Activated gamma-delta T cell treated with anti-CD3 and anti-CD28 coated beads, Interleukin-2, amount 50 U/mL, for 16 hours (primary cell): ENCODE measurements around the gene SLC9C2.
"Not testable (repeated sequence)": the region's sequence is repeated elsewhere in the genome, so short reads cannot be mapped to it uniquely, and the experiment has no call there.

ENCODE experiments used
- DNase-seq: peaks from one replicate; pipeline ENCODE4 v3.0.0-alpha.2; 2020; ENCODE audit warnings: low read depth

SLC9C2 gene

DNA sequence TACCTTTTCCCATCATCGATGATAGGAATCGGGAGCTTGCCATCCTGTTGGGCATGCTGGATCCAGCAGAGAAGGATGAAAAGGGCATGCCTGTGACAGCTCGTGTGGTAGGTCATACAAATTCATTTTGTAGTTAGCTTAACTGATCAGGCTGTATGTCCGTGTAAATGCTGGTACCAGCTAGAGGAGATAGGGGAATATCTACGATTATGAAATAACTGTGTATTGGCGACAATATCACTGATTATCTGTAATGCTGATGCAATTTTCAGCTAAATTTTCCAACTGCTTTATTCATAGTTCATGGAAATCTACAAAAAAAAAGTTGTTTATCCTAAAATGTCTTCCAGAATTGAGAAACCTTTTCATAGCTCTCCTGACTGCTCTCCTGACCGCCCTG is 117.5 kb downstream of the SLC9C2 start:
- DNase-seq: no peak

- DNase-seq: no peak
These were observed 118.6 kb downstream of the SLC9C2 start for GRCh38 chr1:173484276-173484675.

- no peak for DNase-seq
These were observed 120.2 kb downstream of the SLC9C2 start for GRCh38 chr1:173482683-173483082.

DNA sequence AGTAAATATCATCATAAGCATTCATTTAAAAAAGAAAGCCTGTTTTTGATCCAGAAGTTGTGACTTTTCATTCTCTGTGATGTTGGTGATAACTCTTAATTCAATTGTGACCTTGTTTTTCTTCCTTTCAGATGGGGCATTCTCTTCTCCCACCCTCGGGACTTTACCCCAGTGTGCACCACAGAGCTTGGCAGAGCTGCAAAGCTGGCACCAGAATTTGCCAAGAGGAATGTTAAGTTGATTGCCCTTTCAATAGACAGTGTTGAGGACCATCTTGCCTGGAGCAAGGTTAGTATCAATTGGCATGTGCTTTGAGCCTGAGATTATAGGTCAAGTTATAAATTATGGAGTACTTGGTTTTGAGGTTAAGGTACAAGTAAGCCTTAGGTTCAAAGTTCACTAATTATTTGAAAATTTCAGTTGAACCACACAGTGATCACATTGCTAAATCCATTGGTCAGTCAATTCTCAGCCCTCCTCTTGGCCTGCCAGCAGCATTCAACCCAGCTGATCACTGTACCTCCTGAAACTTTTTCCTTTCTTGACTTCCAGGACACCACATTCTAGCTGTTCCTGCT is 121.6 kb downstream of the SLC9C2 start:
- no peak for DNase-seq

- no peak for DNase-seq
These were observed 123.2 kb downstream of the SLC9C2 start for GRCh38 chr1:173479649-173480048.

GRCh38 chr1:173478094-173478674 is 124.7 kb downstream of the SLC9C2 start:
- no peak for DNase-seq

- DNase-seq: no peak
These were observed 125.4 kb downstream of the SLC9C2 start, which contains the start of gene PRDX6 for GRCh38 chr1:173477286-173478093. TSS of gene PRDX6 (plus strand) at chr1:173477335. CDS start at chr1:173477398, 63 bp downstream.

DNA sequence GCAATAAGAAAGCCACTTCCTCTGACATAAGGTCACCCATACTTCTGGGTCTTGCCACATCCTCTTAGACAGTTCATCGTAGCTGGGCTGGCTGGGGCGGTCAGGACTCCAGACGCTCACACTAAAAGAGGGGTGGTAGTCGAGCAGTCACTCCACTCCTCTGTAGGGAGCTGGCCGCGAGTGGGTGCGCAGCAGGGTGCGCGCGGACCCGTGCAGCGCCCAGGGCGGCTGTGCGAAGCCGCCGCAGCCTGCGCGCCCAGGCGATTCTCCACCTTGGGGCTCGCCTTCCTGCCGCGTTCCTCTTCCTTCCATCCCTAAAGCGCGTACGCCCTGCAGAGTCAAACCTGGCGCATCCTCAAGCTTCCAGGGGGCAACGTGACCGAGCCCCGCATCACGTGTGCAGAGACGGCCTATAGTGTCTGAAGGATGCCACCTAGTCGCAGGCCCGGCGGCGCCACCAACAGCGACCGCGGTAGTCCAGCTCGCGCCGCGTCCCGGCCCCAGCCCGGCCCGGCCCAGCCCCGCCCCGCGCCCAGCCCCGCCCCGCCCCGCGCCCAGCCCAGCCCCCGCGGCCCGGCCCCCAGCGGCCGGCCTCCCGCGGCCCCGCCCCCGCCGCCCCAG is 126.1 kb downstream of the SLC9C2 start:
- peak; percentile 72 for DNase-seq

GRCh38 chr1:173476197-173476664 is 126.6 kb downstream of the SLC9C2 start:
- DNase-seq: no peak

- DNase-seq: no peak
These were observed 127.2 kb downstream of the SLC9C2 start for GRCh38 chr1:173475564-173476196.

GRCh38 chr1:173474780-173475421 is 128.0 kb downstream of the SLC9C2 start:
- not testable (repeated sequence) for DNase-seq

DNA sequence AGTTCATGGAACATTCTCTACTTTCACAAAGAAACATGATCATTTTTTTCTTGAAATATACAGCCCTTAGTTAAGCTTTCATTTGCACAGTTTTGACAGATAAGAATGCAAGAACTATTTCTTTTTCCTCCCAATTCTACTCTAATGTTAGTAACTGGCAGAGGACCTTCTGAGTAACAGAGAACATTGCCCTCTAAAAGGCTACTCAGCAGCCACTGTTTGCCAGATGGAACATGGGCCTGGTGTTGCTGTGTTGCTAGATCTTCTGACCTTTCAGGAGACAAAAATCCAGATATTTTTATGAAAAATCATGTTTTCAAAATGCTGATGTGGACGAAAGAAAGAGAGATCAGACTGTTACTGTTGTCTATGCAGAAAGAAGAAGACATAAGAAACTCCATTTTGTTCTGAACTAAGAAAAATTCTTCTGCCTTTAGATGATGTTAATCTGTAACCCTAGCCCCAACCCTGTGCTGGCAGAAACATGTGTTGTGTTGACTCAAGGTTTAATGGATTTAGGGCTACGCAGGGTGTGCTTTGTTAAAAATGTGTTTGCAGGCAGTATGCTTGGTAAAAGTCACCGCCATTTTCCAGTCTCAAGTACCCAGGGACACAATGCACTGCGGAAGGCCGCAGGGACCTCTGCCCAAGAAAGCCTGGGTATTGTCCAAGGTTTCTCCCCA is 128.6 kb downstream of the SLC9C2 start:
- no peak for DNase-seq

- no peak for DNase-seq
These were observed 129.3 kb downstream of the SLC9C2 start for GRCh38 chr1:173473599-173474011.

DNA sequence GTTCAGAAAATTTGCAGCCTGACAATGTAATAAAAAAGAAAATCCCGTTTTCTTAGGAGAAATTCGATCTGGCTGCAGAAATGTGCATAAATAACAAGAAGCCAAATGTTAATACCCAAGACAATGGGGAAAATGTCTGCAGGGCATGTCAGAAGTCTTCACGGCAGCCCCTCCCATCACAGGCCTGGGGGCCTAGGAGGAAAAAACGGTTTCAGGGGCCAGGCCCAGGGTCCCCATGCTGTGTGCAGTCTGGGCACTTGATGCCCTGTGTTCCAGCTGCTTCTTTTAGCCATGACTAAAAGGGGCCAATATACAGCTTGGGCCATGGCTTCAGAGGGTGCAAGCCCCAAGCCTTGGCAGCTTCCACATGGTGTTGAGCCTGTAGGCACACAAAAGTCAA is 132.3 kb downstream of the SLC9C2 start:
- DNase-seq: no peak

GRCh38 chr1:173469656-173470055 is 133.2 kb downstream of the SLC9C2 start:
- no peak for DNase-seq

GRCh38 chr1:173467426-173467825 is 135.4 kb downstream of the SLC9C2 start:
- DNase-seq: no peak

GRCh38 chr1:173464185-173464584 is 138.7 kb downstream of the SLC9C2 start:
- not testable (repeated sequence) for DNase-seq

GRCh38 chr1:173462666-173463065 is 140.2 kb downstream of the SLC9C2 start:
- DNase-seq: not testable (repeated sequence)

DNA sequence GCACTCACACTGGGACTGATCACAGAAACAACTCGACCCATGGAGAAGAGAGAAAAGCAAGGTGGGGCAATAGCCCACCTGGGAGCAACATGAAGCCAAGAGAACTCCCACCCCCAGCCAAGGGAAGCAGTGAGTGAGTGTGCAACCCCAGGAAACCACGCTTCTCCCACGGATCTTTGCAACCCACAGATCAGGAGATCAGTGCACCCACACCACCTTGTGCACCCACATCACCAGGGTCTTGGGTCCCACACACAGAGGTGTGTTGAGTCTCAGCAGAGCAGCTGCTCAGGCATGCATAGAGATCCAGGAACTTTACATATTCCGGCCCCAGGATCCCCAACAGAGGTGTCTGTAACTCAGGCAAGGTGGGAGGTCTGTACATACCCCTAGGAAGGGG is 143.0 kb downstream of the SLC9C2 start:
- DNase-seq: no peak

- no peak for DNase-seq
These were observed 147.8 kb downstream of the SLC9C2 start for GRCh38 chr1:173454966-173455524.

- no peak for DNase-seq
These were observed 148.9 kb downstream of the SLC9C2 start for GRCh38 chr1:173453982-173454381.
